Measurements from ENCODE around the gene TRIOBP. TPM values are rescaled to one million over a fixed set of nuclear protein-coding genes. Genes with fewer than 3 reads are reported as not detected.

TRIOBP gene
- total and polyA plus RNA-seq, 2 of the 4 experiments (the other 2 are of a cell fraction), result 46.4 to 69.8 TPM

GRCh38 chr22:37676736-37677492, 19.9 kb upstream of the TRIOBP start:
- ChIA-PET POLR2A (ENCODE audit: unreplicated experiment) (interaction anchor here (0.6 to 2.8 kb wide), 4 partner anchors 18 to 166 kb away, joined by 4 to 14 read pairs (median 6); partner anchors contain the start of genes GGA1, PDXP and SH3BP1), CTCF (no interaction called here)
- peaks cover 12 to 61% of the 10 kb centered on the region in 2 experiments; a peak in 3 of 4 replicates for H3K79me1 ChIP-seq (ENCODE audit: low read depth in 1 of 2, low read length in 2 of 2)
- H2AK5ac ChIP-seq (ENCODE audit: low read depth, low read length), result peak overlapping the region; percentile 99
- peak overlapping the region; percentile 99 for H3K4ac ChIP-seq (ENCODE audit: low read depth, low read length)
- 0 out of 2 replicates have a peak overlapping the region, but pooled peaks have one; percentile 24 for H2BK20ac ChIP-seq (ENCODE audit: low read depth, low read length)
- peaks cover 28% of the 10 kb centered on the region for H3K36me3 ChIP-seq (ENCODE audit: control insufficient read depth, insufficient read depth, low read length)
- peak overlapping the region; percentile 36 for H4K5ac ChIP-seq (ENCODE audit: low read depth, low read length)
- H4K20me1 ChIP-seq (ENCODE audit: insufficient read depth, low read length), result peaks cover 69% of the 10 kb centered on the region
- H4K8ac ChIP-seq (ENCODE audit: low read depth in 2 of 2, low read length in 2 of 2), result peak overlapping the region; percentile 89 to 93
- H2AK9ac ChIP-seq (replicated peaks; ENCODE audit: low read depth, low read length, poor library complexity), result peak overlapping the region; percentile 100
- peak overlapping the region; percentile 81 for H2AFZ ChIP-seq (replicated peaks; ENCODE audit: low read length, poor library complexity)
- H3K27ac ChIP-seq (ENCODE audit: insufficient read depth, low read length), result peak overlapping the region; percentile 98
- 0% methylated on average over 1 of the region's 42 CpGs; no CpG with 5 or more reads in 1 of the 2 experiments for whole genome bisulfite sequencing, 2 experiments (ENCODE audit: extremely low coverage in 2 of 2, insufficient read length in 1 of 2)
- peak overlapping the region; percentile 7; the same call in 1 of the 3 replicates for H2BK15ac ChIP-seq (ENCODE audit: low read depth, low read length)
- peaks cover 20% of the 10 kb centered on the region for H3K4me1 ChIP-seq (ENCODE audit: control insufficient read depth, insufficient read depth, low read length)
- peak overlapping the region; percentile 100 for H3K14ac ChIP-seq (replicated peaks; ENCODE audit: low read depth, low read length)
- peak overlapping the region; percentile 58 for H2BK120ac ChIP-seq (ENCODE audit: low read depth, low read length)
- H3K23ac ChIP-seq (ENCODE audit: low read depth, low read length), result peak overlapping the region; percentile 98
- peak overlapping the region; percentile 97 for H3K4me2 ChIP-seq (ENCODE audit: low read depth, low read length)
- H4K91ac ChIP-seq (ENCODE audit: insufficient read depth, low read depth, low read length), result peak overlapping the region; percentile 98
- H2BK5ac ChIP-seq (ENCODE audit: low read depth, low read length, poor library complexity, severe bottlenecking), result peak overlapping the region; percentile 98
- H3K18ac ChIP-seq (ENCODE audit: low read depth, low read length), result peak overlapping the region; percentile 67
- no TSS peak for BruUV-seq (replicated peaks)
- no peaks in the 10 kb centered on the region for H3K9me3 ChIP-seq (ENCODE audit: control insufficient read depth, insufficient read depth, low read length)
- peak overlapping the region; percentile 92 for H3K4me3 ChIP-seq (ENCODE audit: insufficient read depth, low read depth, low read length)
- peak overlapping the region; percentile 97 for H3K9ac ChIP-seq (ENCODE audit: low read depth, low read length)
- H3K9me1 ChIP-seq (ENCODE audit: insufficient read depth, low read length), result no peaks in the 10 kb centered on the region; the same call in 1 of the 2 replicates
- dilution Hi-C loops (cut with HindIII; ENCODE audit: low sequenced_read_pairs, unreplicated experiment), result no loop called here
- peak; percentile 98 for DNase-seq
- H3K27me3 ChIP-seq (ENCODE audit: control insufficient read depth, insufficient read depth, low read length), result no peaks in the 10 kb centered on the region
- in situ Hi-C loops (cut with MboI; ENCODE audit: low sequenced_read_pairs), result no loop called here
- H3K56ac ChIP-seq (ENCODE audit: extremely low read depth, insufficient read depth, low read length), result peak overlapping the region; percentile 100
- intact Hi-C loops (cut with micrococcal nuclease), result loop anchor here (5.0 kb wide), 1 partner anchor 130 kb away; no protein-coding TSS in a partner anchor
- peak; percentile 56 for ATAC-seq (ENCODE audit: low read depth)
- no peak for TF ChIP-seq RCOR1 (IDR thresholded peaks at IDR 0.05; ENCODE audit: insufficient replicate concordance, low read length)
- no peak for TF ChIP-seq CTCF (conservative IDR thresholded peaks at IDR 0.05; ENCODE audit: low read depth, low read length)
- peak; percentile 26; the same call in 1 of the 2 replicates for TF ChIP-seq MAFK (IDR thresholded peaks at IDR 0.05; ENCODE audit: low read depth, low read length)
- peak; percentile 56; the same call in 1 of the 2 replicates for TF ChIP-seq MXI1 (IDR thresholded peaks at IDR 0.05; ENCODE audit: borderline replicate concordance, low read depth, low read length)
- TF ChIP-seq SMC3 (IDR thresholded peaks at IDR 0.05; ENCODE audit: low read depth, low read length), result 0 out of 2 replicates have a peak, but pooled peaks have one; percentile 8
- no peak for TF ChIP-seq RAD21 (IDR thresholded peaks at IDR 0.05; ENCODE audit: low read length)
- TF ChIP-seq RFX5 (IDR thresholded peaks at IDR 0.05; ENCODE audit: low read depth, low read length), result no peak
- TF ChIP-seq FOS (IDR thresholded peaks at IDR 0.05; ENCODE audit: low read depth, low read length), result peak; percentile 86
- peak; percentile 97 for TF ChIP-seq MAZ (IDR thresholded peaks at IDR 0.05; ENCODE audit: borderline replicate concordance, low read depth, low read length)
- no peak for TF ChIP-seq CEBPB (IDR thresholded peaks at IDR 0.05; ENCODE audit: low read depth, low read length)
- TF ChIP-seq NFE2L2 (IDR thresholded peaks at IDR 0.05; ENCODE audit: low read depth, low read length), result no peak
- TF ChIP-seq POLR2A (IDR thresholded peaks at IDR 0.05; ENCODE audit: low read depth, low read length), result peak; percentile 90
- no peak for TF ChIP-seq USF2 (IDR thresholded peaks at IDR 0.05; ENCODE audit: low read depth, low read length)

All from IMR-90 (cell line).